IMR-90 (cell line): ENCODE data around the gene SLC4A8. TPM values are rescaled to one million over a fixed set of nuclear protein-coding genes. Genes with fewer than 3 reads are reported as not detected.

Experiments
- ATAC-seq: fragments of 200-7000 bp; cut with Tn5 transposase; 2 replicates; pipeline ENCODE4 v1.9.1; 2020; ENCODE audit warnings: low read depth, mild to moderate bottlenecking, moderate library complexity
- BruUV-seq: library from RNA; stranded (reverse); fragments of 400-500 nt; replicated peaks from 2 replicates; lab custom pipeline; 2021; lab: Mats Ljungman, UMichigan
- CTCF ChIA-PET: fragments of 300-600 bp; formaldehyde crosslinking; extraction: SDS; loops from one replicate; lab custom pipeline; 2021; ENCODE audit warnings: antibody characterized with exemption; lab: Yijun Ruan, JAX
- POLR2A ChIA-PET: fragments of 300-600 bp; sonication (Branson Sonifier 250); formaldehyde crosslinking; loops from one replicate; lab custom pipeline; 2022; ENCODE audit warnings: antibody characterized with exemption; ENCODE audit not compliant: unreplicated experiment; lab: Charles Lee
- DNase-seq: peaks from one replicate; pipeline ENCODE4 v3.0.0; 2013
- H2AFZ ChIP-seq: replicated peaks from 2 replicates; pipeline ENCODE3; 2013; ENCODE audit warnings: low read length, mild to moderate bottlenecking; ENCODE audit not compliant: poor library complexity
- H2AK5ac ChIP-seq: 2 replicates; pipeline ENCODE4 v1.6.1; 2013; ENCODE audit warnings: low read depth, low read length, inconsistent platforms
- H2AK9ac ChIP-seq: replicated peaks from 2 replicates; pipeline ENCODE3; 2013; ENCODE audit warnings: mild to moderate bottlenecking, low read depth, low read length, moderate library complexity; ENCODE audit not compliant: poor library complexity
- H2BK120ac ChIP-seq: 2 replicates; pipeline ENCODE4 v1.6.1; 2013; ENCODE audit warnings: low read depth, low read length, inconsistent platforms
- H2BK15ac ChIP-seq: 3 replicates; pipeline ENCODE4 v1.6.1; 2013; ENCODE audit warnings: low read depth, low read length, inconsistent platforms
- H2BK20ac ChIP-seq: 2 replicates; pipeline ENCODE4 v1.6.1; 2013; ENCODE audit warnings: low read depth, mild to moderate bottlenecking, inconsistent platforms, low read length, moderate library complexity
- H2BK5ac ChIP-seq: 2 replicates; pipeline ENCODE4 v1.6.1; 2013; ENCODE audit warnings: mild to moderate bottlenecking, low read depth, low read length, inconsistent platforms; ENCODE audit not compliant: poor library complexity, severe bottlenecking
- H3K14ac ChIP-seq: replicated peaks from 2 replicates; pipeline ENCODE4 v1.6.1; 2013; ENCODE audit warnings: low read depth, low read length, inconsistent platforms
- H3K18ac ChIP-seq: 2 replicates; pipeline ENCODE4 v1.6.1; 2013; ENCODE audit warnings: low read depth, low read length, control low read depth
- H3K23ac ChIP-seq: 2 replicates; pipeline ENCODE4 v1.6.1; 2013; ENCODE audit warnings: low read depth, low read length, inconsistent platforms
- H3K27ac ChIP-seq: 2 replicates; pipeline ENCODE4 v1.5.1; 2013; ENCODE audit warnings: mild to moderate bottlenecking, control low read depth, low read length; ENCODE audit not compliant: insufficient read depth
- H3K27me3 ChIP-seq: 2 replicates; pipeline ENCODE4 v1.6.1; 2013; ENCODE audit warnings: low read length; ENCODE audit not compliant: control insufficient read depth, insufficient read depth
- H3K36me3 ChIP-seq: 2 replicates; pipeline ENCODE4 v1.6.1; 2013; ENCODE audit warnings: low read length, mixed read lengths; ENCODE audit not compliant: control insufficient read depth, insufficient read depth
- H3K4ac ChIP-seq: 2 replicates; pipeline ENCODE4 v1.6.1; 2013; ENCODE audit warnings: low read depth, low read length, inconsistent platforms
- H3K4me1 ChIP-seq: 2 replicates; pipeline ENCODE4 v1.6.1; 2013; ENCODE audit warnings: low read length, mixed read lengths; ENCODE audit not compliant: control insufficient read depth, insufficient read depth
- H3K4me2 ChIP-seq: 2 replicates; pipeline ENCODE4 v1.6.1; 2013; ENCODE audit warnings: low read depth, mild to moderate bottlenecking, control low read depth, low read length, moderate library complexity
- H3K4me3 ChIP-seq: 2 replicates; pipeline ENCODE4 v1.5.1; 2013; ENCODE audit warnings: low read depth, mild to moderate bottlenecking, control low read depth, low read length, moderate library complexity; ENCODE audit not compliant: insufficient read depth
- H3K56ac ChIP-seq: 2 replicates; pipeline ENCODE4 v1.6.1; 2013; ENCODE audit warnings: low read length, inconsistent platforms; ENCODE audit not compliant: insufficient read depth; ENCODE audit errors: extremely low read depth
- H3K79me1 ChIP-seq, 2 experiments: 2 replicates each; pipeline ENCODE4 v1.6.1; 2013; ENCODE audit warnings: low read length in 2 of 2, inconsistent platforms in 1 of 2, low read depth in 1 of 2
- H3K9ac ChIP-seq: 2 replicates; pipeline ENCODE4 v1.6.1; 2013; ENCODE audit warnings: low read depth, low read length, control low read depth
- H3K9me1 ChIP-seq: 2 replicates; pipeline ENCODE4 v1.6.1; 2013; ENCODE audit warnings: low read length, inconsistent platforms; ENCODE audit not compliant: insufficient read depth
- H3K9me3 ChIP-seq: 2 replicates; pipeline ENCODE4 v1.6.1; 2013; ENCODE audit warnings: low read length; ENCODE audit not compliant: control insufficient read depth, insufficient read depth
- H4K20me1 ChIP-seq: 2 replicates; pipeline ENCODE4 v1.6.1; 2013; ENCODE audit warnings: low read length, inconsistent platforms; ENCODE audit not compliant: insufficient read depth
- H4K5ac ChIP-seq: 2 replicates; pipeline ENCODE4 v1.6.1; 2013; ENCODE audit warnings: mild to moderate bottlenecking, low read depth, low read length, control low read depth
- H4K8ac ChIP-seq, 2 experiments: 2 replicates each; pipeline ENCODE4 v1.6.1; 2013; ENCODE audit warnings: low read depth in 2 of 2, low read length in 2 of 2, control low read depth in 1 of 2, inconsistent platforms in 1 of 2
- H4K91ac ChIP-seq: 2 replicates; pipeline ENCODE4 v1.6.1; 2013; ENCODE audit warnings: low read depth, low read length, inconsistent platforms; ENCODE audit not compliant: insufficient read depth
- ELK1 ChIP-seq: fragments of 150-350 bp; IDR thresholded peaks from 2 replicates; pipeline ENCODE4 v1.6.1; 2016; ENCODE audit warnings: low read depth, mild to moderate bottlenecking, low read length, moderate library complexity, borderline replicate concordance
- MAFK ChIP-seq: IDR thresholded peaks from 2 replicates; pipeline ENCODE4 v1.6.1; 2012; ENCODE audit warnings: low read depth, low read length, improper control_type of control experiment
- MAZ ChIP-seq: IDR thresholded peaks from 2 replicates; pipeline ENCODE4 v1.6.1; 2012; ENCODE audit warnings: low read depth, mild to moderate bottlenecking, low read length, improper control_type of control experiment, moderate library complexity, borderline replicate concordance
- RCOR1 ChIP-seq: IDR thresholded peaks from 2 replicates; pipeline ENCODE4 v1.6.1; 2012; ENCODE audit warnings: mild to moderate bottlenecking, low read length, improper control_type of control experiment; ENCODE audit not compliant: insufficient replicate concordance
- RFX5 ChIP-seq: IDR thresholded peaks from 2 replicates; pipeline ENCODE4 v1.8.0; 2012; ENCODE audit warnings: low read depth, mild to moderate bottlenecking, low read length, moderate library complexity
- WGBS, 2 experiments: methylation state at CpG; one replicate each; pipeline versions ENCODE4 v1.1.5 to v1.1.7; 2013; ENCODE audit warnings: missing lambda C conversion rate in 2 of 2; ENCODE audit not compliant: insufficient read length in 1 of 2; ENCODE audit errors: extremely low coverage in 2 of 2; 5-methylcytosine and 5-hydroxymethylcytosine counted together
- dilution Hi-C: fragments of 300-500 bp; cut with HindIII; formaldehyde crosslinking; loops from one replicate; pipeline ENCODE4 v1.14.3; 2018; ENCODE audit warnings: low sequenced_read_pairs; ENCODE audit not compliant: unreplicated experiment
- in situ Hi-C: fragments of 300-500 bp; cut with MboI; formaldehyde crosslinking; loops from 3 replicates; pipeline ENCODE4 v1.14.3; 2019; ENCODE audit warnings: low sequenced_read_pairs, inconsistent platforms, mixed read lengths
- intact Hi-C: fragments of 100-400 bp; cut with micrococcal nuclease; formaldehyde crosslinking; loops from 2 replicates; pipeline ENCODE4 v1.10.0; 2022
- polyA plus RNA-seq, 3 experiments: library from polyadenylated mRNA; depleted of rRNA; stranded (reverse); fragments of >200 nt; gene quantifications; 2 replicates each; pipeline ENCODE4 v1.2.3, GENCODE V29; 2012; ENCODE audit warnings: low replicate concordance in 1 of 3
- total RNA-seq: library from RNA; depleted of rRNA; stranded (reverse); fragments of >200 nt; gene quantifications from 2 replicates; pipeline ENCODE4 v1.2.3, GENCODE V29; 2012
- TF ChIP-seq, protein P1 (sequence below): fragments of 150-350 bp; IDR thresholded peaks from 2 replicates; pipeline ENCODE4 v1.6.1; 2017; ENCODE audit warnings: mild to moderate bottlenecking, antibody characterized with exemption, low read length, low read depth

SLC4A8 gene
- total and polyA plus RNA-seq, 2 of the 4 experiments (the other 2 are of a cell fraction), result 3.1 to 5.2 TPM

GRCh38 chr12:51442324-51442723, 17.7 kb downstream of the SLC4A8 start (continued):
- TF ChIP-seq ELK1, result no peak
- TF ChIP-seq MAZ, result no peak

DNA sequence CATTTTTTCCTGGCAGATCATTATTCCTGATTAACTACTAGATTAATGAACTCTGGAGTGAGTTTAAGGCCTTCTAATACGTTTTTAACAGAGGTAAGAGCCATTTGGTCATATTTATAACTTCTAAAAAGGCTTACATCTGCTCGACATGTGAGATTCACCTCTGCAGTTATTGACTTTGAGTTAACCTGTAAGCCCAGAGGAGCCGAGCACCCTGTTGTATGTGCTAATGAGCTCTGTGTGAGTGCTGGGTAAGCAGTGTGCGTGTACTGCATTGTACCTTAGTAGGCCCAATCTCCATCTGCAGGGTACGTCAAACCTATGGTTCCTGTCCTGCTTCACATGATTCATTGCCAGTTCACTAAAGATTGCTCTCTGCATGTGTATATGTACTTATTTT, 18.9 kb downstream of the SLC4A8 start:
- Histone ChIP-seq H3K4ac (no peak overlapping the region), H2AFZ (no peak overlapping the region), H2BK15ac (no peak overlapping the region), H4K91ac (no peak overlapping the region), H3K36me3 (no peaks in the 10 kb centered on the region), H4K20me1 (no peaks in the 10 kb centered on the region), H3K56ac (no peak overlapping the region), H2BK120ac (no peak overlapping the region), H2BK20ac (no peak overlapping the region), H3K9me3 (no peaks in the 10 kb centered on the region), H3K27ac (no peak overlapping the region), H3K79me1 (peaks cover 0 to 6% of the 10 kb centered on the region in 2 experiments; a peak in 1 of 4 replicates), H3K14ac (no peak overlapping the region), H3K23ac (no peak overlapping the region), H2AK9ac (no peak overlapping the region), H2BK5ac (no peak overlapping the region), H3K9ac (no peak overlapping the region), H4K8ac (no peak overlapping the region), H3K27me3 (no peaks in the 10 kb centered on the region), H3K9me1 (peaks cover 9% of the 10 kb centered on the region), H3K18ac (no peak overlapping the region), H2AK5ac (no peak overlapping the region), H3K4me1 (peaks cover 5% of the 10 kb centered on the region), H3K4me2 (no peak overlapping the region), H3K4me3 (no peak overlapping the region), H4K5ac (no peak overlapping the region)
- ChIA-PET POLR2A (no interaction called here), CTCF (no interaction called here)
- no TSS peak for BruUV-seq
- ATAC-seq, result no peak
- in situ Hi-C loops (no loop called here), dilution Hi-C loops (no loop called here), intact Hi-C loops (no loop called here)
- no peak for DNase-seq
- TF ChIP-seq RFX5, result no peak
- no peak for TF ChIP-seq ELK1
- no peak for TF ChIP-seq RCOR1
- TF ChIP-seq, protein P1, sequence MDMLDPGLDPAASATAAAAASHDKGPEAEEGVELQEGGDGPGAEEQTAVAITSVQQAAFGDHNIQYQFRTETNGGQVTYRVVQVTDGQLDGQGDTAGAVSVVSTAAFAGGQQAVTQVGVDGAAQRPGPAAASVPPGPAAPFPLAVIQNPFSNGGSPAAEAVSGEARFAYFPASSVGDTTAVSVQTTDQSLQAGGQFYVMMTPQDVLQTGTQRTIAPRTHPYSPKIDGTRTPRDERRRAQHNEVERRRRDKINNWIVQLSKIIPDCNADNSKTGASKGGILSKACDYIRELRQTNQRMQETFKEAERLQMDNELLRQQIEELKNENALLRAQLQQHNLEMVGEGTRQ, result no peak
- no peak for TF ChIP-seq MAFK
- no CpG with 5 or more reads among the region's 5 CpGs for WGBS, 2 experiments
